GM04504 (cell line): Measurements from ENCODE around the gene SRCAP.
"Not testable (repeated sequence)": the region's sequence is repeated elsewhere in the genome, so short reads cannot be mapped to it uniquely, and the experiment has no call there.

Experiments used
- DNase-seq: peaks from one replicate; pipeline ENCODE4 v3.0.0-alpha.2; 2012; ENCODE audit warnings: low read depth

SRCAP gene

GRCh38 chr16:30664616-30665109, 34.3 kb upstream of the SRCAP start:
- no peak for DNase-seq

GRCh38 chr16:30665155-30665829, 33.7 kb upstream of the SRCAP start:
- DNase-seq, result no peak

DNA sequence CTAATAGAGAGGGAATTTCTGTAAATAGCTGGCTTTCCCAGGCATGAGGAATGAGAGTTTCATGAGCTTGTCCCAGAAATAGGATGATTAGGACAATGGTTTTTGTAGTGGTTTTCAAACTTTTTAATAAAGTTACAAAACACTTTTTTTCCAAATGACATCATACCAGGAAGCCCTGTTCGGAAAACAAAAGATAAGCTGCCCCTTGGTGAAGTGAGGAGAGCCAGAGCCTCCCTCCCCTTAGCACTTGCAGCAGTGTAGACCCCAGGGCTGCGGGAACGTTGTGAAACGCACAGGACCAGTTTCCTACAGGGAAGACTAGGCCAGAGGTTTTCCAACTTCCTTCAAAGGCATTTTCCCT, 33.2 kb upstream of the SRCAP start:
- no peak for DNase-seq

DNA sequence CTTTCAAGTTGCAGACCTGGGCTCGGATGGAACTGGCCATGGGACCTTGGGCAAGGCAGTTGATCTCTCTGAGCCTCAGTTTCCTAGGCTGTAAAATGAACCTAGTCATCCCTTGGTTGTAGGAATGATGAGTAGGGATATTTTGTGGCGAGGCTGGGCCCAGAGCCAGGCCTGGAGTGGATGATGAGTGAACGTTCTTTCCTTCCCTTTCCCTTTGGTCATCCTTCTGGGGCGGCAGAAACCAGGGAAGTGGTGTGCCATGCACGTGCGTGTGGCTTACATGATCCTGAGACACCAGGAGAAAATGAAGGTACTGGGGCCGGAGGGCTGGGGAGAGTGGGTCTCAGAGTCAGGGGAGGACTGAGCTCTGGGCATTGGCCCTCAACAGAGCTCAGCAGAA, 32.3 kb upstream of the SRCAP start:
- no peak for DNase-seq

- no peak for DNase-seq
These were observed 31.5 kb upstream of the SRCAP start for GRCh38 chr16:30667361-30667905.

DNA sequence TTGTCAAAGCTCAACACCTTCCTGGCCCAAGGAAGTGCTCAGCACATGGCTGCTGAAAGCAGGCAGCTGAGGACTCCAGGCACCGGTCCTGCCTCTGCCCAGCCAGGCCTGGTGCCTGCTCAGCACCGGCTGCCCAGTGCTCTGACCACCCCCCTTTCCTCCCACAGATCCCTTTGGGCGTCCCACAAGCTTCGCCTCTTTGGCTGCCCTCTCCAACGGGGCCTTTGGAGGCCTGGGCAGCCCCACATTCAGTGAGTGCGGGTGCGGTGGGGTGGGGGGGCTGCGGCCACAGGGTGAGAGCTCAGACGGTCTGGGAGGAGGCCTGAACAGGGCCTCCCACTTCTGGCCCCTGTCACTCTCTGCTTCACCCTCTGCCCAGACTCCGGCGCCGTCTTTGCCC, 30.6 kb upstream of the SRCAP start:
- no peak for DNase-seq

DNA sequence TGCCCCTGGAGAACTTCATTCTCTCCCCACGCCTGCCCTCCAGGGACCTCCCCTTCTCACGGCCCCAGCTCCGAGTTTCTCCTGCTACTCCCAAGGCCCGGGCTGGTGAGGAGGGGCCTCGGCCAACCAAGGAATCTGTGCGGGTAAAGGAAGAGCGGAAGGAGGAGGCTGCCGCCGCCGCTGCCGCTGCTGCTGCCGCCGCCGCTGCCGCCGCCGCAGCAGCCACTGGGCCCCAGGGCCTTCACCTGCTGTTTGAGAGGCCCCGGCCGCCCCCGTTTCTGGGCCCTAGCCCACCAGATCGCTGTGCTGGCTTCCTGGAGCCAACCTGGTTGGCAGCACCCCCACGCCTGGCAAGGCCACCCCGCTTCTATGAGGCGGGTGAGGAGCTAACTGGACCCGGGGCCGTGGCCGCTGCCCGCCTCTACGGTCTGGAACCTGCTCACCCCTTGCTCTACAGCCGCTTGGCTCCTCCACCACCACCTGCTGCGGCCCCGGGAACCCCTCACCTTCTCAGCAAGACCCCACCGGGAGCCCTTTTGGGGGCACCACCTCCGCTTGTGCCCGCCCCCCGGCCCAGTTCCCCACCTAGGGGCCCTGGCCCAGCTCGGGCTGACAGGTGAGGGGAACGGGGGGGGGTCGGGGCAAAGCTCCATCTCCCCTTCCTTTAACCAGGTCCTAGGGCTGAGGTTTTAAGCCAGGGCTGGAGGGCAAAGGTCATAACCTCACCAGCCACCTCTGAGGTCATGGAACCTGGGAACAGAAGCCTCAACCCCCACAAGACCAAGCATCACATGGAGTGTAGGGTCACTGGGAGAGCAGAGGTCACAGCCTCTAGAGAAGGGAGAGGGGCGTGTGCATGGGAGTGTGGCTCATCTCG, 29.7 kb upstream of the SRCAP start:
- no peak for DNase-seq

GRCh38 chr16:30669903-30670824, 28.8 kb upstream of the SRCAP start:
- DNase-seq, result no peak

GRCh38 chr16:30675143-30675542, 23.8 kb upstream of the SRCAP start:
- DNase-seq, result no peak

DNA sequence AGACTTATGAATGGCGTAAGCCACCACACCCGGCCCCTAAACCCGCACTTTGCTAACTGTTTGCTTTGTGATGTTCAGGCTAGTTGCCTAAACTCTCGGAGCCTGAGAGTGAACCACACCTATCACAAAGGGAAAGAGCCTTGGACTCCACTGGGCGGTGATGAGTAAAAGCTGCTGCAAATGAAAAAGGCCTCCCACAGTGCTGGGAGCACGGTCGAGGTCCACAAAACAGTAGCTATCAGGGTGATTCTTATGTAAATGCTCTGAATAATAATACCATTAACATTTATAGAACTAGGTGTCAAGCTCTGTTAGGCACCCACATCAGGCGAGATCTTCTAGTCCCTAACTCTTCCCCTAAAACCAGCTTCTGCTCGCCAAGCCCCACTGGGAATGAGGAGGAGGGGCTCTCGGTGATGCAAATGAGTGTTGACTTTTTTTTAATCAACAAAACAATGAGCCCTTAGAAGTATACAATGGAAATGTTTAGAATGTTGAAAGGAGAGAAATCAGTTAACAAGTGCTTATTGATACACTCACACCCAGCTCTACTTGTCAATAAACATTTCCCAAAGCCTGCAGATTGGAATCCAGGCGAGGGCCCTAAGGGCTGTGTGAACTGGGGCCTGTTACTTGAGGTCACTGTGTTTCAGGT, 20.9 kb upstream of the SRCAP start:
- no peak for DNase-seq

GRCh38 chr16:30678586-30678970, 20.4 kb upstream of the SRCAP start:
- no peak for DNase-seq

DNA sequence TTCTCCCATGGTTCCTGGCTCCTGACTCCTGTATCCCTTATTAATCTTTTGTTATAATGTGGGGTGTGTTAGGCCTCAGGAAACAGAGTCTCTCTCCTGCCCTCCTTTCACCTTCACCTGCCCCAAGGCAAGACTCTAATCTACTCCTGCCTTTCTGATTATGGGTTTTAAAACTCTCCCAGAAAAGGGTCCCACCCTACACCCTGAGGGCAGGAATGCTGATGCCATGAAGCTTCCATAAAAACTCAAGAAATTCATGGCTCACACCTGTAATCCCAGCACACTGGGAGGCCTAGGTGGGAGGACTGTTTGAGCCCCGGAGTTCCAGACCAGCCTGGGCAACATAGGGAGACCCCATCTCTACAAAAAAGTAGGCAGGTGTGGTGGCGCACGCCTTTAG, 18.6 kb upstream of the SRCAP start:
- no peak for DNase-seq

DNA sequence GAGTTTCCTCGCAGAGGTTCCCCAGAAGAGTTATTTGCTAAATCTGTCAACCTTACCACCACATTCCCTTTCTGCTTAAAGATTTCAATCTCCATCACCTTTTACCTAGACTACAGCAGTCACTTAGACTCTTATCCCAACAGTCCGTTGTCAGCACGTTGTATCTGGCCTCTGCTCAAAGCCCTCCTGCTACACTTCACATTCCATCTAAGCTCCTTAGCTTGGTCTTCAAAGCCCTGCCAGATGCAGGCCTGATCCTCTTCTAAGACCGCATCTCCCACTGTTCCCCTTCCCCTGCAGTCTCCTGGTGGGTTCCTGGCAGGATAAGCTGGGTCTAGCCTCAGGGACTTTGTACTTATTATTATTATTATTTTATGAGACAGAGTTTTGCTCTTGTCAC, 10.3 kb upstream of the SRCAP start:
- DNase-seq, result no peak

- DNase-seq, result no peak
These were observed 7.1 kb upstream of the SRCAP start for GRCh38 chr16:30691907-30692306.

- DNase-seq, result no peak
These were observed 6.4 kb upstream of the SRCAP start for GRCh38 chr16:30692396-30693064.

DNA sequence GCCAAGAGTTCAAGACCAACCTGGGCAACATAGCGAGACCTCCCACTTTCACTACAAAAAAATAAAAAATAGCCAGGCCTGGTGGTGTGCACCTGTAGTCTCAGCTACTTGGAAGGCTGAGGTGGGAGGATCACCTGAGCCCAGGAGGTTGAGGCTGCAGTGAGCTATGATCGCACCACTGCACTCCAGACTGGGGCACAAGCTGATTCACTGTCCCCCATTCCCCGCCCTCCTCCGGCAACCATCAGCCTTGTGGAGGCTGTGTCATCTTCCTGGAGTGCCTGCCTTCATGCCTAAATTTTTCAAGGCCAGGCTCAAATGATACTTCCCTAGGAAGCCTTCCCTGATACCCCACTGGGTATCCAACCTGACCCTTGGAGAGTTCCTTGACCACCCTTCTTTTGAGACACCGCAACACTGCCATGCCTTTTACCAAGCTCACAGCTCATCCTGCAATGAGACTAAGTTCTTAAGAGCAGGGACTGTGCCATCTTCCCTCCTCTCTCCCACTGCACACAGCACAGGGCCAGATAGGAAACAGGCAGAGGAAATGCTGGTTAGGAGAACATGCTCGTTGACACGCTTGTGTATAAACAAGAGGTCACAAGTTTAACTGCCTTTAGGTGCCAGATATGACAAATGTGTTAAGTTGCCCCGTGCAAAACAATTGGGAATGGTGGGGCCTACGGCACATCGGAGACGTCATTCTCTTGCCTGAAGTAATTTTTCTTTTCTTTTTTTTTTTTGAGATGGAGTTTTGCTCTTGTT, 3.9 kb upstream of the SRCAP start:
- DNase-seq, result no peak

DNA sequence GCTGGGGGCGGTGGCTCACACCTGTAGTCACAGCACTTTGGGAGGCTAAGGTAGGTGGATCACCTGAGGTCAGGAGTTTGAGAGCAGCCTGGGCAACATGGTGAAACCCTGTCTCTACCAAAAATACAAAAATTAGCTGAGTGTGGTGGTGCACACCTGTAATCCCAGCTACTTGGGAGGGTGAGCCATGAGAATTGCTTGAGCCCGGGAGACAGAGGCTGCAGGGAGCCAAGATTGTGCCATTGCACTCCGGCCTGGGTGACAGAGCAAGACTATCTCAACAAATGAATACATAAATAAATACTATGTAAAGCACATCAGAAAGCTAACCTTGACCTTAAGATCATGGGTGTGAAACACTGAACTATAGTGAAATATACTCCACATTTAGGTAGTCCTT, 2.3 kb upstream of the SRCAP start:
- not testable (repeated sequence) for DNase-seq

DNA sequence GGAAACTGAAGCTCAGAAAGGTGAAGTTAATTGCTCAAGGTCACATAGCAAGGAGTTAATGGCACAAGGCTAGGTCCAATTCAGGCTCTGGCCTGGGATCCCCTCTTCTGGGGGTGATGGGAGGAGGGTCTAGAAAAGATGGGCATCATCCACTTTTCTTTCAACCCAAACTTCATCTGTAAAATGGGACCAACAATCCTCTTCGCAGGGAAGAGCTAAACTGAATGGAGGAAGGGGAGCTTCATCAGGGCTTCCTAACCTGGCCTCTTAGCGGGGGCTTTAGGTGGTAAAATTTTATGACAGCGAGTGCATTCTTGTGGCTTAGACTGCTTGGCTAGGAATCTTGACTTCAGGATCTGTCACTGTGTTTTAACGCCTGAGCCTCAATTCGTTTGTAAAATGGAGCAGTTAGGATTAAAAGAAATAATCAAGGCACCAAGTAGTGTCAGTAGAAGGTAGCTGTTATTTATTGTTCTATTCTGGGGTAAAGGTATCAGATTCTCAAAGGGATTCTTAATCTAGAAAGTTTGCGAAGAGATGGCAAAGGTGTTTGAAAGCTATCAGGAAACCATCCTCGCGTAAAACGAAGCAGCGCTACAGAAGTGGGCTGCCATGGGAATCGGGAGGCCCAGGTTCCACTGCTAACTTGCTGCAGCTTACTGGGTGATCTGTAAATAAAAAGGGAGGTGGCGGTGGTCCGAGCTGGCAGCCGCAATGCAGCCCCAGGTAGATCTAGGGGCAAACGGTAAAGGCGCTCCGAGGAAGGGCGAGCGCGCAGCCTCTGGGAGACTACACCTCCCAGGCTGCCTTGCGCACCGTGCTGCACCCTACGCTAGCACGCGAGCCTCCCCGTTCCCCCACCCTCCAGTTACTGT, 1.5 kb upstream of the SRCAP start:
- DNase-seq, result no peak

DNA sequence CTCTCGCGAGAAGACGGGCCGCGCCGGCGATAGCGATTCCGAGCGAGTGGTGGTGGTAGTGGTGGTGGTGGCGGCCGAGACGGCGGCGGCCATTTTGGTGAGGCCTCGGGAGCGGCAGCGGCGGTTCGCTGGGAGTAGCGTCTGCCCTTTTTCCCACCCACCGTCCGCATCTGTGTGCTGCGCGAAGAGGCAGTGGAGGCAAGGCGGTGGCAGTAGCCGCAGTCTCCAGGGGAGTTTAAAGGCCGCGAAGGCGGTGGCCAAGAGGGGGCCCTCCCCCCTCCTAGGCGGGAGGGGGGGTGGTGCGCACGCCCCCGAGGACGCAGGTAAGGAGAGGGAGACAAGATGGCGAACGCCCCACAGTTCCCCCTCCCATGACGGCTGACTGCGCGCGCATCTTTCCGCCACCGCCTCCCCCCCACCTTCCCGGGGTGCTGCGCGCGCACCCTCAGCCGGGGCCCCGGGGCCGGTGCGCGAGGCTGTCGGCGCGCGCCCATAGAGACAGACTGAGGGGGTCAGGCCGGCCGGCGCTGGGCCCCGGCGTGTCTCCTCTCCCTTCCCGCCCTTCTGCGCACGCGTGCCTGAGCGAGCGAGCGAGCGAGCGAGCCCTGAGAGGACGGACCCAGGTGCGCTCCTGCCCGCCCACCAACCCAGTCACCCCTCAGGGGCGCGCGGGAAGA, 694 bp upstream of the SRCAP start:
- peak; percentile 95 for DNase-seq
